ENCODE measurements around the gene SPOCK2.

The SPOCK2 gene

DNA sequence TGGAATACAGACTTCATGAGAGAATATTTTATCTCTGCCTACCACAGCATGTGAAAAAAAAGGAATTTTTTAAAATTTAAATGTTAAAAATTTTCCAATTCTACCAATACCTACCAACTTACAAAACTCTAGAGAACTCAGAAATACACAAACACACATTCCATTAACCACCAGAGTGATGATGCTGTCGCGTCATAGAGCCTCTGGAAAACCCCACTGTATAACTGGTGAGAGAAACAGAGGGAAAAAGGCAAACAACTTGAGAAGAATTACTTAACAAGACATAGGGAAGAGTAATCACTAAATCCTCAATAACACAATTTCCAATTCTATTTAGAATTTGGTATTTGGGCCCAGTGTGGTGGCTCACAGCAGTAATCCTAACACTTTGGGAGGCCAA is 6.2 kb upstream of the SPOCK2 start:
- Histone ChIP-seq H3K27me3 (ENCODE audit: control insufficient read depth in 1 of 2, insufficient read depth in 2 of 2, low read length in 2 of 2) (peaks cover 3 to 7% of the 10 kb centered on the region in 2 donors), H3K27ac (ENCODE audit: low read depth, low read length) (no peak overlapping the region), H3K4me3 (ENCODE audit: low read depth in 1 of 2, low read length in 2 of 2) (no peak overlapping the region), H3K36me3 (ENCODE audit: insufficient read depth, low read length) (peaks cover 5% of the 10 kb centered on the region), H3K9ac (ENCODE audit: low read length) (no peak overlapping the region), H3K9me3 (ENCODE audit: low read length) (no peaks in the 10 kb centered on the region), H3K4me1 (ENCODE audit: insufficient read depth, low read length) (no peaks in the 10 kb centered on the region)

DNA sequence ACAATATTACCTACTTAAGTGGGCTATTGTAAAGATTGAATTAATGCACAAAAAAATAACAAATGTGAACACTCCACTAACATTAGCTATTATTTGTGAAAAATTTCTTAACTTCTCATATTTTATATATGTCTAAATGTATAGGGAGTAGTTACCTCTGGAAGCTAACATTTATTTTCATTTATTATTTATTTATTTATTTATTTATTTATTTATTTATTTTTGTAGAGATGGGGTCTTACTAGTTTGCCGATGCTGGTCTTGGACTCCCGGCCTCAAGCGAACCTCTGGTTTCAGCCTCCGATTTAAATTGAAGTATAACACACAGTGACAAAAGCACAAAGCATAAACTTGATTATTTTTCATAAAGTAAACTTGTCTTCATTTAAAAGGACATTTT is 5.1 kb upstream of the SPOCK2 start:
- H3K27me3 ChIP-seq (ENCODE audit: control insufficient read depth in 1 of 2, insufficient read depth in 2 of 2, low read length in 2 of 2) = peaks cover 9 to 18% of the 10 kb centered on the region in 2 donors
- H3K4me3 ChIP-seq (ENCODE audit: low read depth in 1 of 2, low read length in 2 of 2) = no peak overlapping the region
- H3K36me3 ChIP-seq (ENCODE audit: insufficient read depth, low read length) = peaks cover 5% of the 10 kb centered on the region
- H3K9ac ChIP-seq (ENCODE audit: low read length) = no peak overlapping the region
- H3K27ac ChIP-seq (ENCODE audit: low read depth, low read length) = no peak overlapping the region
- peaks cover 2% of the 10 kb centered on the region for H3K4me1 ChIP-seq (ENCODE audit: insufficient read depth, low read length)
- no peaks in the 10 kb centered on the region for H3K9me3 ChIP-seq (ENCODE audit: low read length)

DNA sequence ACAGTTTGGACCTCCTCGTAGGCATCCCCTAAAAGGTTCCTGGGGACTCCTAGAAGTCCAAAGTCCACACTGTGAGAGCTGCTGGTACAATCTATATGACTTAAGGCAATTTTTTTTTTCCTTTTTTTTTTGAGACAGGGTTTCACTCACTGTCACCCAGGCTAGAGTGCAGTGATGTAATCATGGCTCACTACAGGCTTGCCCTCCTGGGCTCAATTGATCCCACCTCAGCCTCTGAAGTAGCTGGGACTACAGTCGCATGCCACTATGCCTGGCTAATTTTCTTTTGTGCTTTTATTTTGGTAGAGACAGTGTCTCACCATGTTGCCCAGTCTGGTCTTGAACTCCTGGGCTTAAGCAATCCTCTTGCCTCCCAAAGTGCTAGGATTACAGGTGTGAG is 4.6 kb upstream of the SPOCK2 start:
- no peak overlapping the region for H3K27ac ChIP-seq (ENCODE audit: low read depth, low read length)
- H3K36me3 ChIP-seq (ENCODE audit: insufficient read depth, low read length) = peaks cover 5% of the 10 kb centered on the region
- H3K9ac ChIP-seq (ENCODE audit: low read length) = no peak overlapping the region
- no peaks in the 10 kb centered on the region for H3K9me3 ChIP-seq (ENCODE audit: low read length)
- no peak overlapping the region for H3K4me3 ChIP-seq (ENCODE audit: low read depth in 1 of 2, low read length in 2 of 2)
- peaks cover 14 to 22% of the 10 kb centered on the region in 2 donors for H3K27me3 ChIP-seq (ENCODE audit: control insufficient read depth in 1 of 2, insufficient read depth in 2 of 2, low read length in 2 of 2)
- H3K4me1 ChIP-seq (ENCODE audit: insufficient read depth, low read length) = peaks cover 7% of the 10 kb centered on the region

DNA sequence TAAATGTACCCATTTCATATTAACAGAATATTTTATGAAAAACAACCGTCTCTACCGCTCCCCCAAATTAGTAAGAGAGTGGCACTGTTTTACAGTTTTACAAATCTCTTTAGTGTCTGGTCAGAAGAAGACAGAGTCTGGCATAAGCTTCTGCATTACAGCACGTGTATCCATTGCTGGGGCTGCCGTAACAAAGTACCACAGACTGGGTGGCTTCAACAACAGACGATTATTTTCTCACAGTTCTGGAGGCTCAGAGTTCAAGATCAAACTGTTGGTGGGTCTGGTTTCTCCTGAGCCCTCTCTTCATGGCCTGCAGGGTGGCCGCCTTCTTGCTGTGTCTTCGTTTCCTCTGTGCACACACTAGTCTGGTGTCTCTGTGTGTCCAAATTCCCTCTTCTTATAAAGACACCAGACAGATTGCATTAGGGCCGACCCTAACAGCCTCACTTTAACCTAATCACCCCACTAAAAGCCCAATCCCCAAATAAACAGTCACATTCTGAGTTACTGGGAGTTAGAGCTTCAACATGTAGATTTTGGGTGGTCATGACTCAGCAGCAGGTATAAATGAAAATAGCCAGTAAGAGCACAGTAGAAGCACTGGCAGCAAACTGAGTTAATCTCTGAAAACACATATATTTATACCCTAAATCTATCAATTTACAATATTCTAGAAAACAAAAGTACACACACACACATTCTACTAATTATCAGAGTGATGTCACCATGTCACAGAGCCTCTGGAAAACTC is 4.0 kb upstream of the SPOCK2 start:
- H3K27ac ChIP-seq (ENCODE audit: low read depth, low read length) = no peak overlapping the region
- H3K27me3 ChIP-seq (ENCODE audit: control insufficient read depth in 1 of 2, insufficient read depth in 2 of 2, low read length in 2 of 2) = peaks cover 14 to 29% of the 10 kb centered on the region in 2 donors
- H3K9me3 ChIP-seq (ENCODE audit: low read length) = no peaks in the 10 kb centered on the region
- H3K9ac ChIP-seq (ENCODE audit: low read length) = no peak overlapping the region
- H3K4me1 ChIP-seq (ENCODE audit: insufficient read depth, low read length) = peaks cover 8% of the 10 kb centered on the region
- H3K36me3 ChIP-seq (ENCODE audit: insufficient read depth, low read length) = peaks cover 5% of the 10 kb centered on the region
- no peak overlapping the region for H3K4me3 ChIP-seq (ENCODE audit: low read depth in 1 of 2, low read length in 2 of 2)

DNA sequence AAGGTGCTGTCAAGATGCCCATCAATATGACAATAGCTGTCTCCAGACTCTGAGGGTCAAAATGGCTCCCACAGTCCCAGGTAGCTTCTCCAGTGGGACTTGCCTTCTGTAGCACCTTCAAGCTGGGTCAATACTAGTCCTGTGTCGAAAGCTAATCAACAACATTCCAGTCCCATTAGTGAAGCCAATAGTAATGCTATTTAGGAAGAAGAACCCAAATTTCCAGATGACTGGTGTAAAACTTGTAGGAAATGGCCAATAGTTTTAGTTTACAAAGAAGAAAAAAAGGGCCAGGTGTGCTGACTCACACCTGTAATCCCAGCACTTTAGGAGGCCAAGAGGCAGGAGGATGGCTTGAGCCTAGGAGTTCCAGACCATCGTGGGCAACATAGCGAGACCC is 2.0 kb upstream of the SPOCK2 start:
- Histone ChIP-seq H3K9ac (ENCODE audit: low read length) (no peak overlapping the region), H3K27me3 (ENCODE audit: control insufficient read depth in 1 of 2, insufficient read depth in 2 of 2, low read length in 2 of 2) (peaks cover 14 to 35% of the 10 kb centered on the region in 2 donors), H3K4me3 (ENCODE audit: low read depth in 1 of 2, low read length in 2 of 2) (no peak overlapping the region), H3K9me3 (ENCODE audit: low read length) (no peaks in the 10 kb centered on the region), H3K27ac (ENCODE audit: low read depth, low read length) (no peak overlapping the region), H3K4me1 (ENCODE audit: insufficient read depth, low read length) (peaks cover 8% of the 10 kb centered on the region), H3K36me3 (ENCODE audit: insufficient read depth, low read length) (no peaks in the 10 kb centered on the region)

DNA sequence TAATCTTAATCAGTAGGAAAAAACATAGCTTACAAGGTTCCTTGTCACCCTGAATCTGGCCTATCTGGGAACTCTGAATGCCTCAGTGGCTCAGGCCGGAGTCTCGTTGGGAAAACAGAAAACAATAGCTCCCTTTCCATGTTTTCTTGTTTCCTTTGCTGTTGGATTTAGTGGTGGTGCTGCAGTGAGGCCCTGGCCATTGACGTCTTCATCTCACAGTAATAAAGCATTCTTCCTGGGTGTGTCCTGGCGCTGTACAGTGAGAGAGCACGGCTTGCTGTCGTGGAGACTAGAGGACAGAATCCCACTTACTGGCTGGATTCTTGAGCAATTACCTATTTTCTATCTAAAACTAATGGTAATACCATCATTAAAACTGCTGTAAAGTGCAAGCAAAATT is 1.3 kb upstream of the SPOCK2 start:
- H3K36me3 ChIP-seq (ENCODE audit: insufficient read depth, low read length) = no peaks in the 10 kb centered on the region
- no peak overlapping the region for H3K4me3 ChIP-seq (ENCODE audit: low read depth in 1 of 2, low read length in 2 of 2)
- no peak overlapping the region for H3K27ac ChIP-seq (ENCODE audit: low read depth, low read length)

DNA sequence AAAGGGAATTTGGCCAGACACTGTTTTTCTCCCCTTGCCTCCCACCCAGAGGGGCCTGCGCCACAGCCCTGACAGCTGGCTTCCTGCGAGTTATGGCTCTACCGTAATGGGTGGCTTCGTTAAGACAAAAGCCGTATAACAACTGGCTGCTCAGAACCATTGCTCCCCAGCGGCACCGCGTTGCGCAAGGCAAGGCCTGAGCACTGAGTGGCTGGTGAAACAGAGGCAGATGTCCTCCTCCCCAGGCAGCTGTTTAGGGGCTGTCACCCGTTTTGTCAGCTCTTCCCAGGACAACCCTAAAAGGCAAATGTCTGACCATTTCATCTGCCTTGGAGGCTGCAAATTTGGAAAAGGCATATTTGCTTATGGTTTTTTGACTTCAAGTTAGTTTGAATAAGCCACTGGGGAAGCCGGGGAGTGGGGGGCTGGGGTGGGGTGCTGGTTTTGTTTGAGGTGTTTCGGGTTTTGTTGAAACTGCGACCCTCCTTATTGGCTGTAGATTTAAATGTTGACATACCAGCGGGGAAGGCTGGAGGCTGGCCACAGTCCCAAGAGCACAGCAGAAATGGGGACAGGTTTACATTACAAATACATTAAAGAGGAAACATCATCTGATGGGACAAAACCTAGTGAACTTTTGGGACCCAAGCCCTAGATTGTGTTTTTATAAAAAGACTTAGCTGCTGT is 681 bp upstream of the SPOCK2 start:
- Histone ChIP-seq H3K27me3 (ENCODE audit: control insufficient read depth in 1 of 2, insufficient read depth in 2 of 2, low read length in 2 of 2) (peaks cover 14 to 35% of the 10 kb centered on the region in 2 donors), H3K36me3 (ENCODE audit: insufficient read depth, low read length) (no peaks in the 10 kb centered on the region), H3K9me3 (ENCODE audit: low read length) (no peaks in the 10 kb centered on the region), H3K27ac (ENCODE audit: low read depth, low read length) (no peak overlapping the region), H3K4me1 (ENCODE audit: insufficient read depth, low read length) (peaks cover 8% of the 10 kb centered on the region), H3K9ac (ENCODE audit: low read length) (no peak overlapping the region), H3K4me3 (ENCODE audit: low read depth in 1 of 2, low read length in 2 of 2) (no peak overlapping the region)

More for the DNA sequence above, 1.3 kb upstream of the SPOCK2 start:
- H3K4me1 ChIP-seq (ENCODE audit: insufficient read depth, low read length) = peaks cover 8% of the 10 kb centered on the region
- peaks cover 14 to 35% of the 10 kb centered on the region in 2 donors for H3K27me3 ChIP-seq (ENCODE audit: control insufficient read depth in 1 of 2, insufficient read depth in 2 of 2, low read length in 2 of 2)
- no peaks in the 10 kb centered on the region for H3K9me3 ChIP-seq (ENCODE audit: low read length)
- H3K9ac ChIP-seq (ENCODE audit: low read length) = no peak overlapping the region

DNA sequence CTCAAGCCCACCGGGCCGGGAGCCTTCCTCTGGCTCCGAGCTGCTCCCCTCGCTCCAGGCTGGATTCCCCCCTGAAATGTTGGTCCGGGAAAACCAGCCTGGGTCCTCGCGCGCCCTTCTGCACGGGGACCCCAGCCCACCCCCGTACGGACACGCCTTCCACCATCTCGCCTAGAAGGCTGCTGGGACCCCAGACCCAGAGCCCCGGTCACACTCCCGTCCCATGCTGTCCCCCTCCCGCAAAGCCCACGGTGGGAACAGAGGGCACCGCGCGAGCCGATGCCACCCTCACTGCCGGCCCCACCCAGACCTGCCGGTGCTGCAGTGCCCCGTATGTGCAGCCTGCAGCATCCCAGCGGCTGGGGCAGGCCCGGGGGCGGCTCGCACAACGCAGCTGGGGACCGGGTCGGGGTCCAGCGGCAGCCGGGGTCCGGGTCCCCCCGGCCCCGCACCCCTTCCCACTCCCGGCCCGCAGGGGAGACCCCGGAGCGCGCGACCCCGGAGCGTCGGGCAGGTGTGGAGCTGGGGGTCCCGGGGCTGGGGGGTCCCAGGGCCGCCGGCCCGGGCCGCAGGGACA is 871 bp downstream of the SPOCK2 start:
- H3K27ac ChIP-seq (ENCODE audit: low read depth, low read length) = no peak overlapping the region

DNA sequence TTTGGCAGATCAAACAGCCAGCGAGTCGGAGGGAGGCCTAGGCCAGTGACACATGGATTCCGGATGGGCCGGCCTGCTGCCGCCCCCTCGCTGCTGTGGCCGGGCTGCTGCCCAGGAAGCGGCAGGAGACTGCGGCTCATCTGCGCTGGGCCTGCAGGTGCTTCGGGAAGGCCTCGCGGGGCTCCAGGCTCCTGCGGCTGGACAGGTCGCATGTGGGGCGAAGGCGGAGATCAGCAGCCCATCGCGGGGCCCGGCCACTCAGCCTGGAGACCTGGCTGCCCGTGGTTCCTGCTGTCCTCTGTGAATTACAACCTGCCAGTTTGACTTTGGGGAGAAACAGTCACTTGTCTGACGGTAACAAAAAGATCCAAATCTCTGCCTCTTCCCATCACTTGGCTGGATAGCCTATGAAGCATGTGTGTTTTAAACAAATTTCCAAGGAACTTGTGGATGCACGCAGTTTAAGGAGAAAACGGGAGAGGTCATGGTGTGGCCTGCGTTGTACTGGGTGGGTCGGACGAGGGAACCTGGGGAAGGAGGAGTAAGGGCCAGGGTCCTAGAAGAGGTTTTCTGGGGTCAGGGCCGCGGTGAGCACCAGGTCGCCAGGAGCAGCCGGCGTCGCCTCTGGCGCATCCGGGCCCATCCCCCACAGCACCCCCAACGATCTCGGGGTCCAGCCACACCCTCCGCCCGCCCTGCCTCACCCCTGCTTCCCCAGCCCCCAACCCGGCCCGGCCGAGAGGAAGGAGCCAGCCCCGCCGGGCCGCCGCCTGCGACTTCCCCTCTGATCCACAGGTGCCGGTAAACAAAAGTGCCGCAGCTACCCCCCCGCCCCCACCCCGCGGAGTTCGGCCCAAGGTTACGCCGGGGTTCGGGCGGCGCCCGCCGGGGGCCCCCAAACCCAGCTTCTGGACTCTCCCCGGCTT is 1.6 kb downstream of the SPOCK2 start:
- H3K9ac ChIP-seq (ENCODE audit: low read length) = no peak overlapping the region
- H3K4me3 ChIP-seq (ENCODE audit: low read depth in 1 of 2, low read length in 2 of 2) = peak overlapping the region in 1 of 2 donors; percentile 20
- H3K4me1 ChIP-seq (ENCODE audit: insufficient read depth, low read length) = peaks cover 8% of the 10 kb centered on the region
- H3K36me3 ChIP-seq (ENCODE audit: insufficient read depth, low read length) = no peaks in the 10 kb centered on the region
- peaks cover 14 to 35% of the 10 kb centered on the region in 2 donors for H3K27me3 ChIP-seq (ENCODE audit: control insufficient read depth in 1 of 2, insufficient read depth in 2 of 2, low read length in 2 of 2)
- H3K9me3 ChIP-seq (ENCODE audit: low read length) = no peaks in the 10 kb centered on the region
- no peak overlapping the region for H3K27ac ChIP-seq (ENCODE audit: low read depth, low read length)

More for the DNA sequence above, 871 bp downstream of the SPOCK2 start:
- H3K9ac ChIP-seq (ENCODE audit: low read length) = no peak overlapping the region
- H3K36me3 ChIP-seq (ENCODE audit: insufficient read depth, low read length) = no peaks in the 10 kb centered on the region
- peaks cover 14 to 35% of the 10 kb centered on the region in 2 donors for H3K27me3 ChIP-seq (ENCODE audit: control insufficient read depth in 1 of 2, insufficient read depth in 2 of 2, low read length in 2 of 2)
- H3K9me3 ChIP-seq (ENCODE audit: low read length) = no peaks in the 10 kb centered on the region
- peak overlapping the region in 1 of 2 donors; percentile 20 for H3K4me3 ChIP-seq (ENCODE audit: low read depth in 1 of 2, low read length in 2 of 2)
- H3K4me1 ChIP-seq (ENCODE audit: insufficient read depth, low read length) = peaks cover 8% of the 10 kb centered on the region

DNA sequence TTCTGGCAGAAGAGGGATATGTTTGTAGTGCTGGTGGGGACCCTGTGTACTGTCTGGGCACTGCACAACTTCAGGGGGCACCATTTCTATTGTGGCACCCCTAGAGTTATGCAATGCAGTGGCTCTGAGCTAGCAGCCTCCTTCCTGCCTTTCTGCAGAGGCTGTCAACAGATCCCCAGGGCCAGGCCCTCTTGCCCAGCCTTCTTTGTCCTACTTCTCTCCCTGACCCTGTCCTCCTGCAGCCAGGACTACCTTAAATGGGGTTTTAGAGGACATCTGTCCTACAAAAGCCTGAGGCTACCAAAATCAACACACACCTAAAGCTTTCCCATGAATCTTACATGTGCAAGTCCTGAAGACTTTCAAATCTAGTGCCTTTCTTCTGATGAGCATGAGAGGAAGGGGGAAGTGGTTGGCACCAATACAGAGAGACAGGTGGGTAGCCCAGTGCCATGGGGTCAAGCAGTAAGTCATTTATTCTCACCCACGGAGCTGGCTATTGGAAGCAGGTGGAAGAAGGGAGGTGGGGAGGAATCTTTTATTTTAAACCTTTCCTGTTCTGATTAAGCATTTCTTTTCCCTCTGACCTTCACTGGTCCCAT is 2.4 kb downstream of the SPOCK2 start:
- Histone ChIP-seq H3K9ac (ENCODE audit: low read length) (no peak overlapping the region), H3K27me3 (ENCODE audit: control insufficient read depth in 1 of 2, insufficient read depth in 2 of 2, low read length in 2 of 2) (peaks cover 14 to 35% of the 10 kb centered on the region in 2 donors), H3K27ac (ENCODE audit: low read depth, low read length) (no peak overlapping the region), H3K4me1 (ENCODE audit: insufficient read depth, low read length) (peaks cover 8% of the 10 kb centered on the region), H3K4me3 (ENCODE audit: low read depth in 1 of 2, low read length in 2 of 2) (no peak overlapping the region), H3K36me3 (ENCODE audit: insufficient read depth, low read length) (no peaks in the 10 kb centered on the region), H3K9me3 (ENCODE audit: low read length) (no peaks in the 10 kb centered on the region)
